H1 (cell line): Measurements from ENCODE around the gene KCNA1. TPM values are rescaled to one million over a fixed set of nuclear protein-coding genes. Genes with fewer than 3 reads are reported as not detected.

Source experiments
- HDAC6 ChIP-seq: IDR thresholded peaks from one replicate; pipeline ENCODE4 v1.7.1; 2012; ENCODE audit warnings: low read depth, mild to moderate bottlenecking, inconsistent platforms, low read length, moderate library complexity
- PHF8 ChIP-seq: fragments of 200-600 bp; sonication (generic); conservative IDR thresholded peaks from 2 replicates; pipeline ENCODE4 v1.7.1; 2012; ENCODE audit warnings: low read depth, mild to moderate bottlenecking, inconsistent platforms, low read length, moderate library complexity
- SIN3A ChIP-seq, 2 experiments: IDR thresholded peaks in 1 of 2; conservative IDR thresholded peaks in 1 of 2; 2 replicates each; pipeline ENCODE4 v1.6.1; 2011 to 2012; ENCODE audit warnings: low read length in 2 of 2, improper control_type of control experiment in 1 of 2, low read depth in 1 of 2, mild to moderate bottlenecking in 1 of 2
- SP2 ChIP-seq: IDR thresholded peaks from 2 replicates; pipeline ENCODE4 v1.6.1; 2012; ENCODE audit warnings: mild to moderate bottlenecking, low read length, inconsistent platforms
- polyA plus RNA-seq, 7 experiments: library from polyadenylated mRNA; depleted of rRNA in 3 of 7; stranded (reverse) in 5 of 7; unstranded in 2 of 7; fragments of >200 nt in 5 of 7; fragments of 200-250 nt in 2 of 7; gene quantifications; 1 replicate in 5 of 7; 2 replicates in 1 of 7; 4 replicates in 1 of 7; pipeline versions ENCODE4 v1.2.1 to v1.2.3, GENCODE V29; 2011 to 2013; ENCODE audit warnings: missing spikeins in 2 of 7, mixed read lengths in 2 of 7
- total RNA-seq: library from RNA; stranded (reverse); fragmentation: NEBNext Ultra II Directional; extraction: Animal tissue kit (Norgen Biotek cat#: 25700); gene quantifications from 2 replicates; pipeline ENCODE4 v1.2.1, GENCODE V29; 2021
- TF ChIP-seq, protein P1 (sequence below), 3 experiments: IDR thresholded peaks; 1 replicate in 2 of 3; 2 replicates in 1 of 3; pipeline versions ENCODE4 v1.5.1 to v1.6.1; 2011; ENCODE audit warnings: low read length in 3 of 3, mild to moderate bottlenecking in 3 of 3, inconsistent platforms in 2 of 3, low read depth in 1 of 3, moderate library complexity in 1 of 3; ENCODE audit not compliant: insufficient read depth in 1 of 3; ENCODE audit errors: control extremely low read depth in 1 of 3

The KCNA1 gene
- total and polyA plus RNA-seq, 2 of the 8 experiments (the other 6 are each of a cell fraction or from before 2014, with no cell fraction given): 0.23 to 0.30 TPM

DNA sequence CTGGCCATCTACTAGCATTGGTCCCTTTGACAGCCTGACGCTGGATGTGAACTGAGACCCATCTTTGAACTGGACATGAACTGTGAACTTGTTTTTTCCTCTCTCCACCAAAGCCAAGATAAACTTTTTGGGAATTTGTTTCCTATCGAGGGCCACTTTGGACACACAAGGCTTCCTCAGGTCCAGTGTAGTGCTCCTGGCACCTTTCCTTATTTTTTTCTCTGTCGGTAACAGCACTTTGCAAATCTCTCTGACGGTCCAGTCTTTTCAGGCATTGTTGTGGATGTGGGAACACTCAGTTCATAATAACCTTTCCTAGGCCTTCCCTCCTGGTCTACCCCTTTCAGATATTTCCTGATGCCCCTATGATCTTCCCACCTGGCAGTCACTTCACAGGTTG is 5.0 kb downstream of the KCNA1 start (continued):
- no peak for TF ChIP-seq PHF8
- TF ChIP-seq HDAC6: no peak
- TF ChIP-seq SIN3A (conservative IDR thresholded peaks at IDR 0.05 in 1 of 2, IDR thresholded peaks at IDR 0.05 in 1 of 2; ENCODE audit: low read depth in 1 of 2, low read length in 2 of 2): no peak
- TF ChIP-seq SP2: no peak
- TF ChIP-seq, protein P1, sequence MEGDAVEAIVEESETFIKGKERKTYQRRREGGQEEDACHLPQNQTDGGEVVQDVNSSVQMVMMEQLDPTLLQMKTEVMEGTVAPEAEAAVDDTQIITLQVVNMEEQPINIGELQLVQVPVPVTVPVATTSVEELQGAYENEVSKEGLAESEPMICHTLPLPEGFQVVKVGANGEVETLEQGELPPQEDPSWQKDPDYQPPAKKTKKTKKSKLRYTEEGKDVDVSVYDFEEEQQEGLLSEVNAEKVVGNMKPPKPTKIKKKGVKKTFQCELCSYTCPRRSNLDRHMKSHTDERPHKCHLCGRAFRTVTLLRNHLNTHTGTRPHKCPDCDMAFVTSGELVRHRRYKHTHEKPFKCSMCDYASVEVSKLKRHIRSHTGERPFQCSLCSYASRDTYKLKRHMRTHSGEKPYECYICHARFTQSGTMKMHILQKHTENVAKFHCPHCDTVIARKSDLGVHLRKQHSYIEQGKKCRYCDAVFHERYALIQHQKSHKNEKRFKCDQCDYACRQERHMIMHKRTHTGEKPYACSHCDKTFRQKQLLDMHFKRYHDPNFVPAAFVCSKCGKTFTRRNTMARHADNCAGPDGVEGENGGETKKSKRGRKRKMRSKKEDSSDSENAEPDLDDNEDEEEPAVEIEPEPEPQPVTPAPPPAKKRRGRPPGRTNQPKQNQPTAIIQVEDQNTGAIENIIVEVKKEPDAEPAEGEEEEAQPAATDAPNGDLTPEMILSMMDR (IDR thresholded peaks at IDR 0.05; ENCODE audit: control extremely low read depth in 1 of 3, insufficient read depth in 1 of 3, low read depth in 1 of 3, low read length in 3 of 3): no peak
